Measurements from ENCODE around the gene ATP1A1. TPM values are rescaled to one million over a fixed set of nuclear protein-coding genes. Genes with fewer than 3 reads are reported as not detected.

Gene ATP1A1
- total and polyA plus RNA-seq, 3 experiments from 2014 or later: 58.0 to 263 (median 259) TPM

GRCh38 chr1:116432655-116433265 lies 59.7 kb downstream of the ATP1A1 start:
- H3K27ac Mint-ChIP-seq: no peak overlapping the region

GRCh38 chr1:116433275-116434257 lies 60.5 kb downstream of the ATP1A1 start:
- CTCF ChIA-PET: no interaction called here
- Histone ChIP-seq H3K27me3 (ENCODE audit: insufficient read depth, low read length, poor library complexity, severe bottlenecking) (no peaks in the 10 kb centered on the region), H3K27ac (ENCODE audit: low read depth, low read length) (no peak overlapping the region), H3K9me3 (ENCODE audit: low read length) (no peaks in the 10 kb centered on the region), H3K4me3 (ENCODE audit: low read length) (no peak overlapping the region), H3K36me3 (ENCODE audit: insufficient read depth, low read length) (no peaks in the 10 kb centered on the region), H3K4me1 (ENCODE audit: insufficient read depth, low read length) (no peaks in the 10 kb centered on the region)
- no peak for DNase-seq
- POLR2A ChIA-PET: no interaction called here
- H3K4me1 Mint-ChIP-seq: no peaks in the 10 kb centered on the region
- no peaks in the 10 kb centered on the region for H3K9me3 Mint-ChIP-seq
- H3K4me3 Mint-ChIP-seq: no peak overlapping the region
- peaks cover 0 to 1% of the 10 kb centered on the region in 2 donors for H3K27me3 Mint-ChIP-seq
- H3K27ac Mint-ChIP-seq: peak overlapping the region in 1 of 8 donors; percentile 39
- H3K36me3 Mint-ChIP-seq: no peaks in the 10 kb centered on the region

More at GRCh38 chr1:116432655-116433265, 59.7 kb downstream of the ATP1A1 start:
- Histone ChIP-seq H3K27me3 (ENCODE audit: insufficient read depth, low read length, poor library complexity, severe bottlenecking) (no peaks in the 10 kb centered on the region), H3K4me1 (ENCODE audit: insufficient read depth, low read length) (no peaks in the 10 kb centered on the region), H3K36me3 (ENCODE audit: insufficient read depth, low read length) (no peaks in the 10 kb centered on the region), H3K9me3 (ENCODE audit: low read length) (no peaks in the 10 kb centered on the region), H3K4me3 (ENCODE audit: low read length) (no peak overlapping the region), H3K27ac (ENCODE audit: low read depth, low read length) (no peak overlapping the region)
- Mint-ChIP-seq H3K9me3 (no peaks in the 10 kb centered on the region), H3K27me3 (peaks cover 0 to 1% of the 10 kb centered on the region in 2 donors), H3K4me1 (no peaks in the 10 kb centered on the region), H3K4me3 (no peak overlapping the region), H3K36me3 (no peaks in the 10 kb centered on the region)
- DNase-seq: no peak
- ChIA-PET POLR2A (no interaction called here), CTCF (no interaction called here)

GRCh38 chr1:116434849-116435248 lies 61.8 kb downstream of the ATP1A1 start:
- H3K9me3 Mint-ChIP-seq: no peaks in the 10 kb centered on the region
- no peak overlapping the region for H3K27ac ChIP-seq (ENCODE audit: low read depth, low read length)
- H3K27me3 Mint-ChIP-seq: peaks cover 1 to 5% of the 10 kb centered on the region in 2 donors
- no peaks in the 10 kb centered on the region for H3K4me1 Mint-ChIP-seq
- no peak overlapping the region for H3K27ac Mint-ChIP-seq
- ChIA-PET POLR2A (interaction anchor here (2.2 kb wide), 1 partner anchor 16 kb away, joined by 7 read pairs; no protein-coding TSS in a partner anchor), CTCF (interaction anchor here (2.5 kb wide), 1 partner anchor 50 kb away, joined by 8 read pairs; no protein-coding TSS in a partner anchor)
- no peaks in the 10 kb centered on the region for H3K4me1 ChIP-seq (ENCODE audit: insufficient read depth, low read length)
- H3K36me3 Mint-ChIP-seq: no peaks in the 10 kb centered on the region
- H3K4me3 ChIP-seq (ENCODE audit: low read length): no peak overlapping the region
- H3K9me3 ChIP-seq (ENCODE audit: low read length): no peaks in the 10 kb centered on the region
- no peaks in the 10 kb centered on the region for H3K27me3 ChIP-seq (ENCODE audit: insufficient read depth, low read length, poor library complexity, severe bottlenecking)
- H3K4me3 Mint-ChIP-seq: no peak overlapping the region
- DNase-seq: no peak
- no peaks in the 10 kb centered on the region for H3K36me3 ChIP-seq (ENCODE audit: insufficient read depth, low read length)

GRCh38 chr1:116435806-116436610 lies 63.0 kb downstream of the ATP1A1 start:
- DNase-seq: no peak
- no peak overlapping the region for H3K27ac ChIP-seq (ENCODE audit: low read depth, low read length)
- no peaks in the 10 kb centered on the region for H3K9me3 Mint-ChIP-seq
- no peaks in the 10 kb centered on the region for H3K4me1 Mint-ChIP-seq
- H3K27me3 Mint-ChIP-seq: peaks cover 1 to 15% of the 10 kb centered on the region in 2 donors
- ChIA-PET POLR2A (interaction anchor here (2.2 kb wide), 1 partner anchor 17 kb away, joined by 7 read pairs; no protein-coding TSS in a partner anchor), CTCF (interaction anchor here (2.5 kb wide), 1 partner anchor 49 kb away, joined by 8 read pairs; no protein-coding TSS in a partner anchor)
- H3K27ac Mint-ChIP-seq: peak overlapping the region in 1 of 8 donors; percentile 82
- H3K4me1 ChIP-seq (ENCODE audit: insufficient read depth, low read length): no peaks in the 10 kb centered on the region
- no peak overlapping the region for H3K4me3 ChIP-seq (ENCODE audit: low read length)
- no peaks in the 10 kb centered on the region for H3K36me3 Mint-ChIP-seq
- no peak overlapping the region for H3K4me3 Mint-ChIP-seq
- no peaks in the 10 kb centered on the region for H3K36me3 ChIP-seq (ENCODE audit: insufficient read depth, low read length)
- H3K9me3 ChIP-seq (ENCODE audit: low read length): no peaks in the 10 kb centered on the region
- peaks cover 5% of the 10 kb centered on the region for H3K27me3 ChIP-seq (ENCODE audit: insufficient read depth, low read length, poor library complexity, severe bottlenecking)

- Histone ChIP-seq H3K27me3 (ENCODE audit: insufficient read depth, low read length, poor library complexity, severe bottlenecking) (peaks cover 5% of the 10 kb centered on the region), H3K27ac (ENCODE audit: low read depth, low read length) (no peak overlapping the region), H3K36me3 (ENCODE audit: insufficient read depth, low read length) (no peaks in the 10 kb centered on the region), H3K9me3 (ENCODE audit: low read length) (no peaks in the 10 kb centered on the region), H3K4me3 (ENCODE audit: low read length) (no peak overlapping the region), H3K4me1 (ENCODE audit: insufficient read depth, low read length) (no peaks in the 10 kb centered on the region)
- ChIA-PET CTCF (interaction anchor here (2.5 kb wide), 1 partner anchor 49 kb away, joined by 8 read pairs; no protein-coding TSS in a partner anchor), POLR2A (interaction anchor here (2.2 kb wide), 1 partner anchor 18 kb away, joined by 7 read pairs; no protein-coding TSS in a partner anchor)
- peaks cover 1 to 21% of the 10 kb centered on the region in 2 donors for H3K27me3 Mint-ChIP-seq
- H3K36me3 Mint-ChIP-seq: no peaks in the 10 kb centered on the region
- no peak for DNase-seq
- H3K9me3 Mint-ChIP-seq: no peaks in the 10 kb centered on the region
- no peak overlapping the region for H3K4me3 Mint-ChIP-seq
- no peaks in the 10 kb centered on the region for H3K4me1 Mint-ChIP-seq
- H3K27ac Mint-ChIP-seq: no peak overlapping the region
Observed at GRCh38 chr1:116436611-116436970, 63.5 kb downstream of the ATP1A1 start.

GRCh38 chr1:116439701-116440100 lies 66.7 kb downstream of the ATP1A1 start:
- Mint-ChIP-seq H3K27ac (no peak overlapping the region), H3K9me3 (no peaks in the 10 kb centered on the region), H3K4me1 (no peaks in the 10 kb centered on the region), H3K27me3 (peaks cover 0 to 34% of the 10 kb centered on the region in 2 donors), H3K4me3 (no peak overlapping the region), H3K36me3 (no peaks in the 10 kb centered on the region)
- Histone ChIP-seq H3K27ac (ENCODE audit: low read depth, low read length) (no peak overlapping the region), H3K27me3 (ENCODE audit: insufficient read depth, low read length, poor library complexity, severe bottlenecking) (peaks cover 5% of the 10 kb centered on the region), H3K9me3 (ENCODE audit: low read length) (no peaks in the 10 kb centered on the region), H3K4me1 (ENCODE audit: insufficient read depth, low read length) (no peaks in the 10 kb centered on the region), H3K36me3 (ENCODE audit: insufficient read depth, low read length) (no peaks in the 10 kb centered on the region), H3K4me3 (ENCODE audit: low read length) (no peak overlapping the region)
- no peak for DNase-seq
- POLR2A ChIA-PET: no interaction called here
- CTCF ChIA-PET: no interaction called here

- Histone ChIP-seq H3K36me3 (ENCODE audit: insufficient read depth, low read length) (no peaks in the 10 kb centered on the region), H3K4me1 (ENCODE audit: insufficient read depth, low read length) (no peaks in the 10 kb centered on the region), H3K9me3 (ENCODE audit: low read length) (no peaks in the 10 kb centered on the region), H3K27ac (ENCODE audit: low read depth, low read length) (no peak overlapping the region), H3K27me3 (ENCODE audit: insufficient read depth, low read length, poor library complexity, severe bottlenecking) (peaks cover 5% of the 10 kb centered on the region), H3K4me3 (ENCODE audit: low read length) (no peak overlapping the region)
- CTCF ChIA-PET: no interaction called here
- H3K4me3 Mint-ChIP-seq: no peak overlapping the region
- no peak overlapping the region for H3K27ac Mint-ChIP-seq
- no peak for DNase-seq
- H3K9me3 Mint-ChIP-seq: no peaks in the 10 kb centered on the region
- no peaks in the 10 kb centered on the region for H3K4me1 Mint-ChIP-seq
- POLR2A ChIA-PET: interaction anchor here (0.7 kb wide), 1 partner anchor 287 kb away, joined by 3 read pairs; no protein-coding TSS in a partner anchor
- H3K36me3 Mint-ChIP-seq: peaks cover 0 to 2% (median 0%) of the 10 kb centered on the region in 3 donors
- peaks cover 2 to 41% of the 10 kb centered on the region in 2 donors for H3K27me3 Mint-ChIP-seq
Observed at GRCh38 chr1:116440731-116441130, 67.7 kb downstream of the ATP1A1 start.
